HEK293 (cell line): Measurements from ENCODE around the gene METTL1.

Source experiments
- CTCF ChIA-PET: fragments of 350-600 bp; formaldehyde crosslinking; extraction: SDS; loops from one replicate; lab custom pipeline; 2021; ENCODE audit warnings: antibody characterized with exemption; lab: Yijun Ruan, JAX
- POLR2A ChIA-PET: fragments of 300-600 bp; formaldehyde crosslinking; extraction: SDS; loops from one replicate; lab custom pipeline; 2020; ENCODE audit warnings: antibody characterized with exemption, inconsistent platforms; lab: Yijun Ruan, JAX
- H3K27ac ChIP-seq: fragments of 200-500 bp; sonication (Bioruptor generic); 2 replicates; pipeline ENCODE4 v1.5.1; 2014; ENCODE audit warnings: low read depth, low read length, control low read depth, inconsistent platforms; ENCODE audit errors: extremely low read depth
- H3K36me3 ChIP-seq, 2 experiments: fragments of 200-500 bp in 1 of 2; sonication (Bioruptor generic) in 1 of 2; 1 replicate in 1 of 2; 2 replicates in 1 of 2; pipeline ENCODE4 v1.5.1; 2014 to 2017; ENCODE audit warnings: inconsistent platforms in 2 of 2, low read length in 2 of 2; ENCODE audit not compliant: control insufficient read depth in 2 of 2, insufficient read depth in 1 of 2
- H3K4me1 ChIP-seq: fragments of 200-500 bp; sonication (Bioruptor generic); 2 replicates; pipeline ENCODE4 v1.5.1; 2014; ENCODE audit warnings: mild to moderate bottlenecking, low read length, inconsistent platforms; ENCODE audit not compliant: control insufficient read depth, insufficient read depth
- H3K4me3 ChIP-seq: 2 replicates; pipeline ENCODE4 v1.5.1; 2011; ENCODE audit warnings: low read depth, mild to moderate bottlenecking, control low read depth, low read length, moderate library complexity
- H3K9me3 ChIP-seq: fragments of 200-500 bp; sonication (Bioruptor generic); 2 replicates; pipeline ENCODE4 v1.5.1; 2014; ENCODE audit warnings: low read depth, low read length, inconsistent platforms; ENCODE audit not compliant: control insufficient read depth, insufficient read depth
- EGR2 ChIP-seq: fragments of 450-650 bp; formaldehyde crosslinking; IDR thresholded peaks from 2 replicates; pipeline ENCODE4 v1.5.1; 2016; ENCODE audit warnings: low read depth, missing biosample characterization, missing genetic modification characterization
- FEZF1 ChIP-seq: fragments of 450-650 bp; formaldehyde crosslinking; IDR thresholded peaks from 2 replicates; pipeline ENCODE4 v1.5.1; 2016; ENCODE audit warnings: missing biosample characterization, missing genetic modification characterization
- GLI4 ChIP-seq: fragments of 450-650 bp; formaldehyde crosslinking; IDR thresholded peaks from 2 replicates; pipeline ENCODE4 v1.5.1; 2016; ENCODE audit warnings: missing biosample characterization, missing genetic modification characterization
- KLF9 ChIP-seq: fragments of 450-650 bp; formaldehyde crosslinking; IDR thresholded peaks from 2 replicates; pipeline ENCODE4 v1.5.1; 2016; ENCODE audit warnings: missing biosample characterization, missing genetic modification characterization, low read depth
- REST ChIP-seq: fragments of 450-650 bp; formaldehyde crosslinking; IDR thresholded peaks from 2 replicates; pipeline ENCODE4 v1.5.1; 2016; ENCODE audit warnings: missing biosample characterization, missing genetic modification characterization
- ZFP3 ChIP-seq: fragments of 450-650 bp; formaldehyde crosslinking; IDR thresholded peaks from 2 replicates; pipeline ENCODE4 v1.5.1; 2016; ENCODE audit warnings: low read depth, missing biosample characterization, missing genetic modification characterization
- ZNF146 ChIP-seq: fragments of 450-650 bp; formaldehyde crosslinking; IDR thresholded peaks from 2 replicates; pipeline ENCODE4 v1.5.1; 2016; ENCODE audit warnings: missing biosample characterization, missing genetic modification characterization
- ZNF248 ChIP-seq: fragments of 450-650 bp; formaldehyde crosslinking; IDR thresholded peaks from 2 replicates; pipeline ENCODE4 v1.5.1; 2017; ENCODE audit warnings: missing biosample characterization, missing genetic modification characterization
- ZNF341 ChIP-seq: fragments of 450-650 bp; formaldehyde crosslinking; IDR thresholded peaks from 2 replicates; pipeline ENCODE4; 2016; ENCODE audit warnings: low read depth, missing biosample characterization, missing genetic modification characterization
- ZNF398 ChIP-seq: fragments of 450-650 bp; formaldehyde crosslinking; IDR thresholded peaks from 2 replicates; pipeline ENCODE4 v1.5.1; 2017; ENCODE audit warnings: missing biosample characterization, missing genetic modification characterization
- ZNF585B ChIP-seq: fragments of 450-650 bp; formaldehyde crosslinking; IDR thresholded peaks from 2 replicates; pipeline ENCODE4 v1.5.1; 2016; ENCODE audit warnings: missing biosample characterization, missing genetic modification characterization
- ZNF658 ChIP-seq: fragments of 450-650 bp; formaldehyde crosslinking; IDR thresholded peaks from 2 replicates; pipeline ENCODE4; 2016; ENCODE audit warnings: missing biosample characterization, missing genetic modification characterization
- TF ChIP-seq, protein P1 (sequence below): fragments of 450-650 bp; formaldehyde crosslinking; IDR thresholded peaks from 2 replicates; pipeline ENCODE4 v1.5.1; 2016; ENCODE audit warnings: missing biosample characterization, missing genetic modification characterization, borderline replicate concordance
- TF ChIP-seq, protein P2 (sequence below): fragments of 450-650 bp; formaldehyde crosslinking; IDR thresholded peaks from 2 replicates; pipeline ENCODE4 v1.5.1; 2016; ENCODE audit warnings: missing biosample characterization, missing genetic modification characterization

METTL1 gene

DNA sequence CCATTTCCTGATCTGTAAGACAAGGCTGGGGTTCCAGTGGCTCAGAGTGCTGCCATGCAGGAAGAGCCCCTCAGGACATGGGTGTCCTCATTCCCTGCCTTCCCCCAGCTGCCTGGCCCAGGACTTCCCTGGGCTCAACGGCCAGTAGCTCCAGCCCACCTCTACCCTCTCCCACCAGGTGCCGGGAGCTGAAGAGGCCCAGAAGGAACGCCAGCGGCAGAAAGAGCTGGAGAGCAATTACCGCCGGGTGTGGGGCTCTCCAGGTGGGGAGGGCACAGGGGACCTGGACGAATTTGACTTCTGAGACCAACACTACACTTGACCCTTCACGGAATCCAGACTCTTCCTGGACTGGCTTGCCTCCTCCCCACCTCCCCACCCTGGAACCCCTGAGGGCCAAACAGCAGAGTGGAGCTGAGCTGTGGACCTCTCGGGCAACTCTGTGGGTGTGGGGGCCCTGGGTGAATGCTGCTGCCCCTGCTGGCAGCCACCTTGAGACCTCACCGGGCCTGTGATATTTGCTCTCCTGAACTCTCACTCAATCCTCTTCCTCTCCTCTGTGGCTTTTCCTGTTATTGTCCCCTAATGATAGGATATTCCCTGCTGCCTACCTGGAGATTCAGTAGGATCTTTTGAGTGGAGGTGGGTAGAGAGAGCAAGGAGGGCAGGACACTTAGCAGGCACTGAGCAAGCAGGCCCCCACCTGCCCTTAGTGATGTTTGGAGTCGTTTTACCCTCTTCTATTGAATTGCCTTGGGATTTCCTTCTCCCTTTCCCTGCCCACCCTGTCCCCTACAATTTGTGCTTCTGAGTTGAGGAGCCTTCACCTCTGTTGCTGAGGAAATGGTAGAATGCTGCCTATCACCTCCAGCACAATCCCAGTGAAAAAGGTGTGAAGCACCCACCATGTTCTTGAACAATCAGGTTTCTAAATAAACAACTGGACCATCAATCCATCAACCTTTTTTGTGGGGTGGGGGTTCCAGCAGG is 51.0 kb downstream of the METTL1 start (continued):
- no peak for TF ChIP-seq ZNF398 (tag by site-specific recombination)
- TF ChIP-seq, all 188 proteins: peak for 1

DNA sequence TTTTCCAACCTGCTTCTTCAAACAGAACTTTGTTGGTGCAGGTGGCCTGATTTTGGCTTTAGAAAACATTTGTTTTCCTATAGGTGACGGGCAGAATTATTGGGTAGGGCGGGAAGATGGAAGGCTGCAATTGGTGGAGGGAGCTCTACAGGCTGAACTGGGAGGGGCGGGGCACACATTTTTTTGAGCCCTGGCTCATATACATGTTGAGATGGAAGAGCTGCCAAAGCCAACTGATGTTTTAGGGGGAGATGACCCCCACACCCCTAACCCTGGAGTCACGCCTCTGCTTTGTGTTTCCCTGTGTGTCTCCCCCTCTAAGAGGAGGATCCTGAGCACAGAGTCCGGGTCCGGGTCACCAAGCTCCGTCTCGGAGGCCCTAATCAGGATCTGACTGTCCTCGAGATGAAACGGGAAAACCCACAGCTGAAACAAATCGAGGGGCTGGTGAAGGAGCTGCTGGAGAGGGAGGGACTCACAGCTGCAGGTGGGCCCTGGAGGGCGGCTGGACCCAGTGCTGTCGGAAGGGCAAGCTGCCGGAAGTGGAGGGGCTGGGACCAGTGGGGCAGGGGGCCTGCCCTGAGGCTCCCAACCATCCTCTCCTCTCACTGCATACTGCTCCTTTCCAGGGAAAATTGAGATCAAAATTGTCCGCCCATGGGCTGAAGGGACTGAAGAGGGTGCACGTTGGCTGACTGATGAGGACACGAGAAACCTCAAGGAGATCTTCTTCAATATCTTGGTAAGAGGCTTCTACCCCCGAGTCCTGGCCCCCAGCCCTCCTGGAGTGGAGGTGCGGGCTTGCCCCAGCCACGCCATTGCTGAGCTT is 51.9 kb downstream of the METTL1 start:
- POLR2A ChIA-PET: no interaction called here
- Histone ChIP-seq H3K4me3 (no peak overlapping the region), H3K36me3 (peaks cover 8 to 62% of the 10 kb centered on the region in 2 experiments; a peak in 2 of 3 replicates), H3K4me1 (no peaks in the 10 kb centered on the region), H3K27ac (no peak overlapping the region), H3K9me3 (no peaks in the 10 kb centered on the region)
- TF ChIP-seq REST (tag by site-specific recombination) (no peak), ZNF585B (tag by site-specific recombination) (no peak), EGR2 (tag by site-specific recombination) (no peak), ZNF248 (tag by site-specific recombination) (no peak), KLF9 (tag by site-specific recombination) (no peak), ZNF658 (tag by site-specific recombination) (no peak), ZFP3 (tag by site-specific recombination) (no peak), FEZF1 (tag by site-specific recombination) (no peak), GLI4 (tag by site-specific recombination) (no peak), ZNF341 (no peak), ZNF146 (tag by site-specific recombination) (no peak)
- TF ChIP-seq, protein P1, sequence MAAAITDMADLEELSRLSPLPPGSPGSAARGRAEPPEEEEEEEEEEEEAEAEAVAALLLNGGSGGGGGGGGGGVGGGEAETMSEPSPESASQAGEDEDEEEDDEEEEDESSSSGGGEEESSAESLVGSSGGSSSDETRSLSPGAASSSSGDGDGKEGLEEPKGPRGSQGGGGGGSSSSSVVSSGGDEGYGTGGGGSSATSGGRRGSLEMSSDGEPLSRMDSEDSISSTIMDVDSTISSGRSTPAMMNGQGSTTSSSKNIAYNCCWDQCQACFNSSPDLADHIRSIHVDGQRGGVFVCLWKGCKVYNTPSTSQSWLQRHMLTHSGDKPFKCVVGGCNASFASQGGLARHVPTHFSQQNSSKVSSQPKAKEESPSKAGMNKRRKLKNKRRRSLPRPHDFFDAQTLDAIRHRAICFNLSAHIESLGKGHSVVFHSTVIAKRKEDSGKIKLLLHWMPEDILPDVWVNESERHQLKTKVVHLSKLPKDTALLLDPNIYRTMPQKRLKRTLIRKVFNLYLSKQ: no peak
- TF ChIP-seq, protein P2, sequence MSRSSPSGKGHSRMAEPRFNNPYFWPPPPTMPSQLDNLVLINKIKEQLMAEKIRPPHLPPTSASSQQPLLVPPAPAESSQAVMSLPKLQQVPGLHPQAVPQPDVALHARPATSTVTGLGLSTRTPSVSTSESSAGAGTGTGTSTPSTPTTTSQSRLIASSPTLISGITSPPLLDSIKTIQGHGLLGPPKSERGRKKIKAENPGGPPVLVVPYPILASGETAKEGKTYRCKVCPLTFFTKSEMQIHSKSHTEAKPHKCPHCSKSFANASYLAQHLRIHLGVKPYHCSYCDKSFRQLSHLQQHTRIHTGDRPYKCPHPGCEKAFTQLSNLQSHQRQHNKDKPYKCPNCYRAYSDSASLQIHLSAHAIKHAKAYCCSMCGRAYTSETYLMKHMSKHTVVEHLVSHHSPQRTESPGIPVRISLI (tag by site-specific recombination): no peak
- CTCF ChIA-PET: interaction anchor here (0.6 kb wide), 2 partner anchors 103 to 199 kb away, joined by 3 to 4 read pairs; no protein-coding TSS in a partner anchor
